Coronary artery (tissue), 2 donors: ENCODE measurements around the gene SLC16A7.

Experiments used
- DNase-seq: peaks from one replicate; pipeline ENCODE4 v3.0.0-alpha.2; 2017; ENCODE audit warnings: low spot score
- H3K27ac ChIP-seq, 2 donors: fragments of 200-600 bp; sonication (generic); one replicate each; pipeline ENCODE4 v1.5.1; 2016 to 2019
- H3K4me3 ChIP-seq: fragments of 200-600 bp; sonication (generic); 2 replicates; pipeline ENCODE4 v1.5.1; 2016; ENCODE audit warnings: mild to moderate bottlenecking, moderate library complexity
- CTCF ChIP-seq: fragments of 200-600 bp; sonication (generic); IDR thresholded peaks from one replicate; pipeline ENCODE4 v1.5.1; 2019; ENCODE audit warnings: antibody characterized with exemption

SLC16A7 gene

DNA sequence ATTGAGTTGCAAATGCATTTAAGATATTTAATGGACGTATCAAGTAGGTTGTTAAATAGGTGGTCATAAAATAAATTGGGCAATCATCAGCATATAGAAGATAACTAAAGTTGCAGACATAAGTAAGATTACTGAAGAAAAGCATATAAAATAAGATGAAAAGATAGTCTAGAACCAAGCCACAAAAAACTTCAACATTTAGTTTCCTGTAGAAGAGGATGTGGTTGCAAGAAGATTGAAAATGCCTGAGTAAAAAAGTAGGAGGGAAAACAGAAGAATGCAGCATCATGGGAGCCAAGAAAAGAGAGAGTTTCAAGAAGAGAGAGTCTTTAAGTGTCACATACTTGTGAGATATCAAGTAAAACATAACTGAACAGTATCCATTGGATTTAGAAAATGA, 17.6 kb upstream of the SLC16A7 start:
- no peak overlapping the region for H3K27ac ChIP-seq
- no peak for DNase-seq
- no peak overlapping the region for H3K4me3 ChIP-seq
- TF ChIP-seq CTCF, result no peak

- no peak for TF ChIP-seq CTCF
- no peak overlapping the region for H3K27ac ChIP-seq
- no peak for DNase-seq
Observed at GRCh38 chr12:59579631-59580030, 16.2 kb upstream of the SLC16A7 start.

GRCh38 chr12:59580050-59580449, 15.8 kb upstream of the SLC16A7 start:
- no peak for TF ChIP-seq CTCF
- DNase-seq, result no peak
- no peak overlapping the region for H3K4me3 ChIP-seq
- no peak overlapping the region for H3K27ac ChIP-seq

More at GRCh38 chr12:59579631-59580030, 16.2 kb upstream of the SLC16A7 start:
- H3K4me3 ChIP-seq, result no peak overlapping the region

GRCh38 chr12:59583003-59583712, 12.7 kb upstream of the SLC16A7 start:
- no peak for DNase-seq
- Histone ChIP-seq H3K27ac (no peak overlapping the region), H3K4me3 (no peak overlapping the region)
- no peak for TF ChIP-seq CTCF

- TF ChIP-seq CTCF, result no peak
Observed at GRCh38 chr12:59587710-59588109, 8.1 kb upstream of the SLC16A7 start.

DNA sequence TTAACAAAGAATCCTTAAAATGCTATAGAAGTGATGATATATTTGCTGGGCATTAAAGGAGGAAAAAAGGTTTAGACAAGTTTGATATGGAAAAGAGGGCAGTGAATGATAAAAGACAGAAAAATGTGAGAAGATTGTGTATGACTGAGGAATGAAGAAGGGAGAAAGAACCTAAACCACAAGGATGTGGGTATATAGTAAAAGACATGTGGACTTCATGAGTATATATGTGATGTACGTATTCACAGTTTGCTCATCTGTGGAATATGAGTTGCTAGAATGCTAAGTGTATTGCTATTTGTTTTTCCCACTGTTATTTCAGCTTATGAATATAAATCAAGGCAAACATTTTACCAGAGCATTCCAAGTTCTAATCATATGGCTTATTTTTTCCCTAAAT, 2.1 kb upstream of the SLC16A7 start:
- H3K4me3 ChIP-seq, result no peak overlapping the region
- no peak for TF ChIP-seq CTCF
- DNase-seq, result no peak
- no peak overlapping the region for H3K27ac ChIP-seq

More at GRCh38 chr12:59587710-59588109, 8.1 kb upstream of the SLC16A7 start:
- no peak overlapping the region for H3K27ac ChIP-seq
- DNase-seq, result no peak
- H3K4me3 ChIP-seq, result no peak overlapping the region

- H3K4me3 ChIP-seq, result peak overlapping the region; percentile 87
- no peak for DNase-seq
- TF ChIP-seq CTCF, result no peak
- H3K27ac ChIP-seq, result peak overlapping the region; percentile 99
Observed at GRCh38 chr12:59594943-59595500, 807 bp upstream of the SLC16A7 start.
